HepG2 (cell line): Measurements from ENCODE around the gene SMOC1.

Source experiments
- EP300 ChIP-seq, 3 experiments: sonication (generic) in 1 of 3; formaldehyde crosslinking in 1 of 3; IDR thresholded peaks; 2 replicates each; pipeline versions ENCODE4 v1.5.1 to v1.6.1; 2011 to 2020; ENCODE audit warnings: low read depth in 2 of 3, low read length in 2 of 3, borderline replicate concordance in 1 of 3, improper control_type of control experiment in 1 of 3, mild to moderate bottlenecking in 1 of 3, missing genetic modification reagents in 1 of 3, moderate library complexity in 1 of 3
- NR3C1 ChIP-seq: sonication (generic); formaldehyde crosslinking; IDR thresholded peaks from 2 replicates; pipeline ENCODE4 v1.4.0; 2020; ENCODE audit warnings: missing genetic modification reagents
- SIX1 ChIP-seq: sonication (generic); formaldehyde crosslinking; IDR thresholded peaks from 2 replicates; pipeline ENCODE4 v1.4.0; 2020; ENCODE audit warnings: missing genetic modification reagents, borderline replicate concordance
- TAF1 ChIP-seq: sonication (generic); formaldehyde crosslinking; IDR thresholded peaks from 2 replicates; pipeline ENCODE4 v1.4.0; 2020; ENCODE audit warnings: missing genetic modification reagents
- TBL1XR1 ChIP-seq: fragments of 150-350 bp; IDR thresholded peaks from 2 replicates; pipeline ENCODE4 v1.6.1; 2014; ENCODE audit warnings: borderline replicate concordance, low read length; ENCODE audit not compliant: partially characterized antibody
- U2AF1 ChIP-seq: fragments of 200-400 bp; formaldehyde crosslinking; optimal IDR thresholded peaks from 2 replicates; pipeline ENCODE3; 2017; ENCODE audit warnings: mild to moderate bottlenecking, low read depth, low read length
- ZNF614 ChIP-seq: IDR thresholded peaks from 2 replicates; pipeline ENCODE4 v1.6.1; 2018; ENCODE audit warnings: missing biosample characterization, missing genetic modification reagents, inconsistent platforms, borderline replicate concordance
- TF ChIP-seq, protein P1 (sequence below): sonication (generic); formaldehyde crosslinking; conservative IDR thresholded peaks from 2 replicates; pipeline ENCODE4 v1.8.0; 2022; ENCODE audit warnings: low read depth, missing genetic modification reagents
- TF ChIP-seq, protein P2 (sequence below): sonication (generic); formaldehyde crosslinking; IDR thresholded peaks from one replicate; pipeline ENCODE4 v1.5.1; 2020; ENCODE audit warnings: mild to moderate bottlenecking, missing genetic modification reagents; ENCODE audit errors: not compliant biosample characterization
- TF ChIP-seq, protein P3 (sequence below): sonication (generic); formaldehyde crosslinking; IDR thresholded peaks from 2 replicates; pipeline ENCODE4 v1.5.0; 2020; ENCODE audit warnings: mild to moderate bottlenecking, missing genetic modification reagents, moderate library complexity
- TF ChIP-seq, protein P4 (sequence below): IDR thresholded peaks from 2 replicates; pipeline ENCODE4 v1.6.1; 2012; ENCODE audit warnings: inconsistent platforms
- TF ChIP-seq, protein P5 (sequence below): sonication (generic); formaldehyde crosslinking; IDR thresholded peaks from 2 replicates; pipeline ENCODE4 v1.4.0; 2020; ENCODE audit warnings: low read depth, mild to moderate bottlenecking, missing genetic modification reagents

DNA sequence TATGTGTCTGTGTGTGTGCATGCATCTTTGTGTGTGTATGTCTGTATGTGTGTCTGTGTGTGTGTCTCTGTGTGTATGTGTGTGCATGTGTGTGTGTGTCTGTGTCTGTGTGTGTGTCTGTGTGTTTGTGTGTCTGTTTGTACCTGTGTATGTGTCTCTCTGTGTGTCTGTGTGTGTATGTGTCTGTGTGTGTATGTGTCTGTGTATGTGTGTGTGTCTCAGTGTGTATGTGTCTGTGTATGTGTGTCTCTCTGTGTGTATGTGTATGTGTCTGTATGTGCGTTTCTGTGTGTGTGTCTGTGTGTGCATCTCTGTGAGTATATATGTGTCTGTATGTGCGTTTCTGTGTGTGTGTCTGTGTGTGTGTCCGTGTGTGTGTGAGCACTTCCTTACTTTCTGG is 39.6 kb upstream of the SMOC1 start:
- TF ChIP-seq TAF1 (CRISPR knock-in tag) (no peak), EP300 (IDR thresholded peaks at IDR 0.05; ENCODE audit: low read depth in 2 of 2, low read length in 2 of 2) (no peak), EP300 (CRISPR knock-in tag; IDR thresholded peaks at IDR 0.05; ENCODE audit: borderline replicate concordance) (no peak), ZNF614 (CRISPR knock-in tag) (no peak), U2AF1 (no peak), SIX1 (CRISPR knock-in tag) (no peak), TBL1XR1 (no peak), NR3C1 (CRISPR knock-in tag) (no peak)
- TF ChIP-seq, protein P1, sequence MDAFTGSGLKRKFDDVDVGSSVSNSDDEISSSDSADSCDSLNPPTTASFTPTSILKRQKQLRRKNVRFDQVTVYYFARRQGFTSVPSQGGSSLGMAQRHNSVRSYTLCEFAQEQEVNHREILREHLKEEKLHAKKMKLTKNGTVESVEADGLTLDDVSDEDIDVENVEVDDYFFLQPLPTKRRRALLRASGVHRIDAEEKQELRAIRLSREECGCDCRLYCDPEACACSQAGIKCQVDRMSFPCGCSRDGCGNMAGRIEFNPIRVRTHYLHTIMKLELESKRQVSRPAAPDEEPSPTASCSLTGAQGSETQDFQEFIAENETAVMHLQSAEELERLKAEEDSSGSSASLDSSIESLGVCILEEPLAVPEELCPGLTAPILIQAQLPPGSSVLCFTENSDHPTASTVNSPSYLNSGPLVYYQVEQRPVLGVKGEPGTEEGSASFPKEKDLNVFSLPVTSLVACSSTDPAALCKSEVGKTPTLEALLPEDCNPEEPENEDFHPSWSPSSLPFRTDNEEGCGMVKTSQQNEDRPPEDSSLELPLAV: no peak
- TF ChIP-seq, protein P2, sequence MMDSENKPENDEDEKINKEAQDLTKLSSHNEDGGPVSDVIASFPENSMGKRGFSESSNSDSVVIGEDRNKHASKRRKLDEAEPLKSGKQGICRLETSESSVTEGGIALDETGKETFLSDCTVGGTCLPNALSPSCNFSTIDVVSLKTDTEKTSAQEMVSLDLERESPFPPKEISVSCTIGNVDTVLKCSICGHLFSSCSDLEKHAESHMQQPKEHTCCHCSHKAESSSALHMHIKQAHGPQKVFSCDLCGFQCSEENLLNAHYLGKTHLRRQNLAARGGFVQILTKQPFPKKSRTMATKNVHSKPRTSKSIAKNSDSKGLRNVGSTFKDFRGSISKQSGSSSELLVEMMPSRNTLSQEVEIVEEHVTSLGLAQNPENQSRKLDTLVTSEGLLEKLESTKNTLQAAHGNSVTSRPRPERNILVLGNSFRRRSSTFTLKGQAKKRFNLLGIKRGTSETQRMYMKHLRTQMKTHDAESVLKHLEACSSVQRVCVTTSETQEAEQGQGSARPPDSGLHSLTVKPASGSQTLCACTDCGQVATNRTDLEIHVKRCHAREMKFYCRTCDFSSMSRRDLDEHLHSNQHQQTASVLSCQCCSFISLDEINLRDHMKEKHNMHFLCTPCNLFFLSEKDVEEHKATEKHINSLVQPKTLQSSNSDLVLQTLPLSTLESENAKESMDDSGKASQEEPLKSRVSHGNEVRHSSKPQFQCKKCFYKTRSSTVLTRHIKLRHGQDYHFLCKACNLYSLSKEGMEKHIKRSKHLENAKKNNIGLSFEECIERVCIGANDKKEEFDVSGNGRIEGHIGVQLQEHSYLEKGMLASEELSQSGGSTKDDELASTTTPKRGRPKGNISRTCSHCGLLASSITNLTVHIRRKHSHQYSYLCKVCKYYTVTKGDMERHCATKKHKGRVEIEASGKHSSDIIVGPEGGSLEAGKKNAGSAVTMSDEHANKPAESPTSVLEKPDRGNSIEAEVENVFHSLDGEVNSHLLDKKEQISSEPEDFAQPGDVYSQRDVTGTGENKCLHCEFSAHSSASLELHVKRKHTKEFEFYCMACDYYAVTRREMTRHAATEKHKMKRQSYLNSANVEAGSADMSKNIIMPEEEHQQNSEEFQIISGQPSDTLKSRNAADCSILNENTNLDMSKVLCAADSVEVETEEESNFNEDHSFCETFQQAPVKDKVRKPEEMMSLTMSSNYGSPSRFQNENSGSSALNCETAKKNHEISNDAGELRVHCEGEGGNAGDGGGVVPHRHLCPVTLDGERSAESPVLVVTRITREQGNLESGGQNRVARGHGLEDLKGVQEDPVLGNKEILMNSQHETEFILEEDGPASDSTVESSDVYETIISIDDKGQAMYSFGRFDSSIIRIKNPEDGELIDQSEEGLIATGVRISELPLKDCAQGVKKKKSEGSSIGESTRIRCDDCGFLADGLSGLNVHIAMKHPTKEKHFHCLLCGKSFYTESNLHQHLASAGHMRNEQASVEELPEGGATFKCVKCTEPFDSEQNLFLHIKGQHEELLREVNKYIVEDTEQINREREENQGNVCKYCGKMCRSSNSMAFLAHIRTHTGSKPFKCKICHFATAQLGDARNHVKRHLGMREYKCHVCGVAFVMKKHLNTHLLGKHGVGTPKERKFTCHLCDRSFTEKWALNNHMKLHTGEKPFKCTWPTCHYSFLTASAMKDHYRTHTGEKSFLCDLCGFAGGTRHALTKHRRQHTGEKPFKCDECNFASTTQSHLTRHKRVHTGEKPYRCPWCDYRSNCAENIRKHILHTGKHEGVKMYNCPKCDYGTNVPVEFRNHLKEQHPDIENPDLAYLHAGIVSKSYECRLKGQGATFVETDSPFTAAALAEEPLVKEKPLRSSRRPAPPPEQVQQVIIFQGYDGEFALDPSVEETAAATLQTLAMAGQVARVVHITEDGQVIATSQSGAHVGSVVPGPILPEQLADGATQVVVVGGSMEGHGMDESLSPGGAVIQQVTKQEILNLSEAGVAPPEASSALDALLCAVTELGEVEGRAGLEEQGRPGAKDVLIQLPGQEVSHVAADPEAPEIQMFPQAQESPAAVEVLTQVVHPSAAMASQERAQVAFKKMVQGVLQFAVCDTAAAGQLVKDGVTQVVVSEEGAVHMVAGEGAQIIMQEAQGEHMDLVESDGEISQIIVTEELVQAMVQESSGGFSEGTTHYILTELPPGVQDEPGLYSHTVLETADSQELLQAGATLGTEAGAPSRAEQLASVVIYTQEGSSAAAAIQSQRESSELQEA (CRISPR knock-in tag): no peak
- TF ChIP-seq, protein P3, sequence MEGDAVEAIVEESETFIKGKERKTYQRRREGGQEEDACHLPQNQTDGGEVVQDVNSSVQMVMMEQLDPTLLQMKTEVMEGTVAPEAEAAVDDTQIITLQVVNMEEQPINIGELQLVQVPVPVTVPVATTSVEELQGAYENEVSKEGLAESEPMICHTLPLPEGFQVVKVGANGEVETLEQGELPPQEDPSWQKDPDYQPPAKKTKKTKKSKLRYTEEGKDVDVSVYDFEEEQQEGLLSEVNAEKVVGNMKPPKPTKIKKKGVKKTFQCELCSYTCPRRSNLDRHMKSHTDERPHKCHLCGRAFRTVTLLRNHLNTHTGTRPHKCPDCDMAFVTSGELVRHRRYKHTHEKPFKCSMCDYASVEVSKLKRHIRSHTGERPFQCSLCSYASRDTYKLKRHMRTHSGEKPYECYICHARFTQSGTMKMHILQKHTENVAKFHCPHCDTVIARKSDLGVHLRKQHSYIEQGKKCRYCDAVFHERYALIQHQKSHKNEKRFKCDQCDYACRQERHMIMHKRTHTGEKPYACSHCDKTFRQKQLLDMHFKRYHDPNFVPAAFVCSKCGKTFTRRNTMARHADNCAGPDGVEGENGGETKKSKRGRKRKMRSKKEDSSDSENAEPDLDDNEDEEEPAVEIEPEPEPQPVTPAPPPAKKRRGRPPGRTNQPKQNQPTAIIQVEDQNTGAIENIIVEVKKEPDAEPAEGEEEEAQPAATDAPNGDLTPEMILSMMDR: no peak
- TF ChIP-seq, protein P4, sequence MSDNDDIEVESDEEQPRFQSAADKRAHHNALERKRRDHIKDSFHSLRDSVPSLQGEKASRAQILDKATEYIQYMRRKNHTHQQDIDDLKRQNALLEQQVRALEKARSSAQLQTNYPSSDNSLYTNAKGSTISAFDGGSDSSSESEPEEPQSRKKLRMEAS: no peak
- TF ChIP-seq, protein P5, sequence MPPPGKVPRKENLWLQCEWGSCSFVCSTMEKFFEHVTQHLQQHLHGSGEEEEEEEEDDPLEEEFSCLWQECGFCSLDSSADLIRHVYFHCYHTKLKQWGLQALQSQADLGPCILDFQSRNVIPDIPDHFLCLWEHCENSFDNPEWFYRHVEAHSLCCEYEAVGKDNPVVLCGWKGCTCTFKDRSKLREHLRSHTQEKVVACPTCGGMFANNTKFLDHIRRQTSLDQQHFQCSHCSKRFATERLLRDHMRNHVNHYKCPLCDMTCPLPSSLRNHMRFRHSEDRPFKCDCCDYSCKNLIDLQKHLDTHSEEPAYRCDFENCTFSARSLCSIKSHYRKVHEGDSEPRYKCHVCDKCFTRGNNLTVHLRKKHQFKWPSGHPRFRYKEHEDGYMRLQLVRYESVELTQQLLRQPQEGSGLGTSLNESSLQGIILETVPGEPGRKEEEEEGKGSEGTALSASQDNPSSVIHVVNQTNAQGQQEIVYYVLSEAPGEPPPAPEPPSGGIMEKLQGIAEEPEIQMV (CRISPR knock-in tag): no peak
